ENCODE results near the gene SEL1L.
A peak's percentile ranks its signal among the peaks of the same experiment; 100 is the strongest.
"Not testable (repeated sequence)": the region's sequence is repeated elsewhere in the genome, so short reads cannot be mapped to it uniquely, and the experiment has no call there.

Gene SEL1L

DNA sequence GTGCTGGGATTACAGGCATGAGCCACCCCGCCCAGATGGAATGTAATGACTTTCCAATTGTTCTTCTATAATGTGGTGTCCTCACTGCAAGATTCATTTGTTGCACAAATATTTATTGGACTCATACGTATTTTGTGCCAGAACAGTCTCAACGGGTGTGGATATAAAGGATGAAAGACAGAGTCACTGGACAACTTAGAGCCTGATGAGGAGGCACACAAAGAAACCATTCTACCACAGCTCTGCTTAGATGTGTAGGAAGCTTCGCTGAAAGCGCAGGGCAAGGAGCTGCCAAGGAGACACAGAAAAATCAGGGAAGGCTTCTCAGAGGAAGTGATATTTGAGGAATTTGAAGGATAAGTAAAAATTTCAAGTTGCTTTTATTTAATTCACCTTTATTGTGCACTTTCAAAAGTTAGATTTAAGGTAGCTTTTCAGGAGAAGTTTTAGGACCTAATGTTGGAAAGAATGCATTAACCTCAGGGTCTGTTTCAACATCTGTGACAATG lies 92.0 kb downstream of the SEL1L start:
- DNase-seq = no peak

DNA sequence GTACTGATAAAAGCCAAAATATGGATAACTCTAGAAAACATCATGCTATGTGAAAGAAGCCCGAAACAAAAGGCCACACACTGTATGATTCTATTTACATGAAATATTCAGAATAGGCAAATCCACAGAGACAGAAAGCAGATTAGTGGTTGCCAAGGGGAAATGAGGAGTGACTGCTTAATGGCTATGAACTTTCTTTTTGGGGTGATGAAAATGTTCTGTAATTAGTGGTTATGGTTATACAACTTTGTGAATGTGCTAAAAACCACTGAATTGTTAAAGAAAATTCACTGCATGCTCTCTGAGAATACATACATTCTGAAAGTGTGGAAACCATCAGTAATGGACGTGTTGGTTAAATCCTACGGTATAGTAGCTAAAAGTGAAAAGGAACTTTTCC lies 93.6 kb downstream of the SEL1L start:
- no peak for DNase-seq

DNA sequence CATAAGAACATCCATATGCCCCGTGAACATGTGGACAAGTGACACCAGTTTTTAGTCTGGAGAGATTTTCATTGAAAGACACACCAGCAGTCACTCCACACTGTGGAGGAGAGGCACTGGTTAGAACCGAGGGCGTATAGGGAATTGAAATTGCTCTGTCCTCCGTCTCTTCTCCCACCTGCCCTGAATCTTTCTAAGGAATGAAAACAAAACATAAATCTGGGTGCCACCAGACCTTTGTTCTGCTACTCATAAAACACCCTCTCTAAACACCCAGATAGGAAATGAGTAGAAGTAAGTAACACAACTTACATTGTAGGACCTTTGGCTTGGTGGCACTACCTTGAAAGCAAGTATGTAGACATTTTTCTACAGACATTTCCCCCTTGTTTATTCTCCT lies 96.4 kb downstream of the SEL1L start:
- DNase-seq = no peak

DNA sequence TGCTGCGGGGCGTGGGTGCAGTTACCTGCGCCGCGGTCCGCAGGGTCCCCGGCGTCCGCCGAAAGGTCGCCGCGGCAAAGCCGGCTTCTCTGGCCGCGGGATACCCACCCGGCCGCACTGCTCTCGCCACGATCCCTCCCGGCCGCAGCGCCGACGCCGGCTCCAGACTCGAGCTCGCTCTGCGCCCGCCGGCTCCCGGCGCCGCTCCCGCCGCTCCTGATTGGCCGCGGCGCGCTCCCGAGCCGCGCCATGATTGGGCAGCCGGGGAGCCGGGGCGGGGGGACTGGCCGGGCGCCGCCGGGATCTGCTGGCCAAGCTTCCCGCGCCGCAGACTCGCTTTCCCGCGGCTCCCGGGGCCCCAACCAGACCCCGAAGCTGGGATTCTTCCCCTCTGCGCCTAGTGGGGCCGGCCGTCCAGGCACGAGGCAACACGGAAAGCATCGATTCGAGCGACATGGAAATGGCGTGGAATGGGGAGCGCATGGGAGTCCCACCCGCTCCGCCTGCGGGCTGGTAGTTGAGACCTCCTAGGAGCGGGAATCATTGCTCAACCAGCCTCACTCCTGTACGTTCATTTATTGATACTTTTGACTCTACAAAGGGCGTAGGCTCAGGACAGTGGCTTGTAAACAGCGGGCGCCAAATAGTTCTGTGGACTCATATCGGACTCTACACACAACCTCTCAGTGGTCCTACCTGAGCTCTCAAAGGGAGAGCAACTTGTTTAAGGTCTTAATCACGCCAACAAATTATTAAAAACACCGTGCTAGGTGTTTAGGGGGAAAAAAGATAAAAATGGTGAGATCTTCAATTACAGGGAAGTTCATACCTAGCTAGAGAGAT lies 97.1 kb downstream of the SEL1L start:
- peak; percentile 29 for DNase-seq

DNA sequence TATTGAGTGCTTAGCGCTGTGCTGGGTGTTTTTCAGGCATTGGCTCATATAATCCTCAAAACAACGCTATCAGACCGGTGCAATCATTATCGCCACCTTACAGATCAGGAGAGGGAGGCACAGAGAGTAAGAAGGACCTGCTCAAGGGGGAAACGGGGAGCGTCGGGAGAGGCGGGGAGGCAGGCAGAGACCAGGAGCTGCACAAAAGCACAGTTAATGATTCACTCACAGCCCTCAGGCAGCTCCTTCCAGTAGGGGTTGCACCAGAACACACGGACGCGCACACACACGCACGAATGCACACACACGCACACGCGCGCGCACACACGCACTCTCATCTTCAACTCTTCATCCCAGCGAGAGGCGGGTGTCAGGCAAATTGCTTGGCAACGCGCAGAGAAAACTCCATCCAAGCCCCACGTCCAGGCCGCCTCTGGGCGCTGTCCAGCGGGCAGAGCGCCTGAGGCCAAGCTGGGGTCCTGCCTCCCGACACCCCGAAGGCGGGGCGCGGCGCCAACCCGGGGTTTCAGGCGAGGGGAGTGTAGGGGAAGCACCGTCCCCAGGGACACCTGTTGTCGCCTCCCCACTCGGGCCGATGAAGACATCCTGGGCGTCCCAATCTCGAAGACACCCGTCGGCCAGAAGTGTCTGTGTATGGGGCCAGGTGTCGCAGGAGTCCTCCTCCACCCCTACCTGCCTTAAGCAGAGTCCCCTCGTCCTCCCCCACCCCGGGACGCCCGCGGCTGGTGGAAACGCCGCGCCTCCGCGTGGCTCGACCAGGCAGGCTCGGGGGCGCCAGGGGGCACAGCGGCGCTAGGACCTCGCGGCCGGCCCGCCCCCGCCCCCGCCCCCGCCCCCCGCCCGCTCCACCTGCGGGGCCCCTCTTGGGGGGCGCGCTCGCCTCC lies 98.0 kb downstream of the SEL1L start:
- no peak for DNase-seq

DNA sequence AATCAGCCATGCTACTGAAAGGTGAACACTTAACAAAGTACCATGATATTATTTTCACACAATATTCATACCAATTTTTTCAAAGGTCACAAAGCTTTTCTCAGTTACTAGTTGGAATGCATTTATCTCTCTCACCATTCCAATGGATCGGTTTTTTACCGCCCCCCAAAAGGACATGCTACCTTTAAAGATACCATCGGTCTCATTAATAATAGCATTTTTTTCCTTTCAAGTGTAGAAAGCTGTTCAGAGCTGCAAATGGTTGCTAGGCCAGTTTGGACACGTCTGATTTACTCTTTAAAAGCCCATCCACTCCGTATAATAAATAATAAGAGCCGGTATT lies 98.6 kb downstream of the SEL1L start:
- DNase-seq = no peak

DNA sequence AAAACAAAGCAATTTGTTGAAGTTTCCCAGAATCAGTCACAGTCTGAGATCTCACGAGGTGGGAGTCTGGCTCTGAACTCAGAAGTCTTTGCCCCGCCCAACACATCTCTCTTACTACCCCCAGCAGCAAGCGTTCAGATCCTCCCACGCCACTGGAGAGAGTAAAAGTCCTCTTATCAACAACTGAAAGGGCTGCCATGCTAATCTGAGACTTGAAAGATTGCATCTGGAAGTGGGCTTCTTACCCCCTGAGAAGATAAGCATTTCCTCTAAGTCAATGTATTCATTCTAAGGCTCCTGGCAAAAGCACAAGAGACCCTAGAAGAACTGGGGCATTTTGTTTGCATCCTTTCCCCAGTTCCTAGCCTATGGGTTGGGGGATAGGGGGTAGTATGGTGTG lies 99.4 kb downstream of the SEL1L start:
- no peak for DNase-seq

DNA sequence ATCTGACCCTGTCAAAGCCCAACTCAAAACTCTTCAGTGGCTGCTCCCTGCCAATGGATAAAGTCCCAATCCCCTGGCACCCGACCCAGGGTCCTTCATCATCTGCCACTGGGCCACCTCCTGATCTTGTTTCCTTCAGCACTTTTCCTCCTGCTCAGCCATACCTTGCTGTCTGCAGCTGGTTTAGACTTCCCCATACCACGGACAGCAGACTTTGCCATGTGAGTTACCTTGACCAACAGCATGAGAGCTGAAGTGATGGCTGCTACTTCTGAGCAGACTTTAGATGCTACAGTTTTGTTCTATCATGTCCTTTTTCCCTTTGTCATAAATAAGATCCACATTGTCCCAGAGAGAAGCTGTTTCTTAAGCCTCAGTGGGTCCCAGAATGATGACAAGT lies 100.3 kb downstream of the SEL1L start:
- DNase-seq = no peak

DNA sequence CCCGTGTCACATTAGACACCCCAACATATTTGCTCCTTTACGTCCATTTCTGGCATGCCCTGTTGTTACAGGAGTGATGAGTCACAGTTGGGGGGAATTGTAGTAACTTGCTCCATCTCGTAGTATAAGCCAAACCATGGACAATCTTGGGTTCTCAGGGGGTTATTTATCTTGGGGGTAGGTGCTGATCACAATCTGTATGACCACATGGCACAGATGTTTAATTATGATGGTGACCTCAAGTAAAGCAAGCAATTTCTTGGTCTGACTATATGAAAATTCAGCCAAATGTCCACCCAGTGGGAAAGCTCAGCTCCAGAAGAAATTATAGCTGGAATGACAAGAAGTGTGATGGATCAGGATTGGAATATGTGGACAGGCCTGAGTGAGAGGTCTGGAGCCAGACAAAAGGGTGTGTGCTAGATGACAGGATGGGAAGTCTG lies 101.4 kb downstream of the SEL1L start:
- no peak for DNase-seq

DNA sequence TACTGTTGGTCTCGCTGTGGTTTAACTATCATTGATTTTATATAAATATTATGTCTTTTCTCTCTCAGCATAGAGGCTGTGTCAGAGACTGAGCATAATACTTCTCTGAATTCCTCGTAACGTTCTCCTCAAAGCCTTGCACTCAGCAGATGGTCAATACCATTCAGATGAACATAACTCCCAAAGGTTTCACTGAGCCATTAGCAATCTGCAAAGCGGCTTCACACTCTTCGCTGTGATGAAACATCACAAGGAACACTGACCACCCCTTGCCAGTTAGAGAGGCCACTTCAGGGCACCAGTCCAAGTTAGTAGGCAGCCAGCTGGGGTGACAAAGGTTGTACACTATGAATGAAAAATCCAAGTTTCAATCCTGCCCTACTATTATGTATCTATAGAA lies 103.4 kb downstream of the SEL1L start:
- DNase-seq = no peak

DNA sequence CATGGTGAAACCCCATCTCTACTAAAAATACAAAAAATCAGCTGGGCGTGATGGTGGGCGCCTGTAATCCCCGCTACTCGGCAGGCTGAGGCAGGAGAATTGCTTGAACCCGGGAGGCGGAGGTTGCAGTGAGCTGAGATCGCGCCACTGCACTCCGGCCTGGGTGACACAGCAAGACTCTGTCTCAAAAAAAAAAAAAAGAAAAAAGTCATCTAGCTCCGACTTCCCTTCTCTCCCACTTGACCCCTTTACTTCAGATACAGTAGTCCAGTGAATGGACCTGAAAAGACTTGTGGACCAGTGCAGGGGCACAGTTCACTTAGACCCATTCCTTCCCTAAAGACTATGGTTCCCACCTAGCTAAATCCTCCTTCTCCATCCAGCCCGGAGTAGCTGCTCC lies 103.9 kb downstream of the SEL1L start:
- not testable (repeated sequence) for DNase-seq

DNA sequence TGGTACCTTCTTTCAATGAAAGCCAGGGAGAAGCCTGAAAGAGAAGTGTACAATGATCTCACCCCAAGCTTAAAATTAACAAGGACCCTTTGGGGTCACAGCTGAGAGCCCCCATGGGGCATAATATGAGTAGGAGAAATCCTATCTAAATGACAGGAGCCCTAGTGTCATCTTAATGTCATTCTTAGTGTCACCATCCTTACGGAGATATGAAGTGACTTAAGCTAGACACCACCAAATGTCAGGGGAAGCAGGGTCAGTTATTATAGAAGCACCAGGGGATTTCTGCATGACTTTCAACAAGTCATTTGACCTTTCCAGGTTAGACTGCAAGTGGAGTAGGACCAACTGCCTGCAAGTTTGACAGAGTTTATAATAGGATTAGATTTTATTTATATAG lies 104.6 kb downstream of the SEL1L start:
- DNase-seq = no peak

DNA sequence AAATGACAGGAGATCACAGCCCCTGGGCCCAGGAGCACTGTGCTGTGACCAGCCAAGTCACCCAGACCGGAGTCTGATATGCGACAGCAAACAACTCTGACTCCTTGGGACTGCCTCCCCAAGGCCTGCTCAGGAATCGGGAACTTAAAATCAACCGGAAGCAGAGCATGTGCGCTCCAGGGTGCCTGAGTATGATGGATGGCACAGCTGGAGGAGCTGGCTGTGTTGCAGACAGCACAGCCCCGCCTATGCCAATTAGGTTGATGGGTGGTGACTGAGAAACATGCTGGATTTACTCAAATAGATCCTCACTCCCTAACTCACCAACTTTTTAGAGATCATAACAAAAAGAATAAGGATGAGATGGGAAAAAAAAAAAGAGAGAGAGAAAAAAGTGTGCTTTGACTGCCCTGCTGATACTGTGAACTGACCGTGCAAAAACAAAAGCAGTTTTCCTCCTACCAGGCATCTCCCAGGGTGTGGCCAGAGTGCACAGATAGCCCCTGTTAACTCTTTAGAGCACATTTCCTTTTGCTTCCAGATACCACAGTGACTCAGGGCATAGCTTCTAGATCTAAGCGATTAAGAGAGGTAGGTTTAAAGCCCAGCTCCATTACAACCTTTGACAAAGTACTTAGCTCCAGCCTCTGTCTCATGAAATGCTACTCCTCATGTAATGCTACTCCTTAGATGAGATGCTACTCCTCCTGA lies 106.2 kb downstream of the SEL1L start:
- DNase-seq = no peak

DNA sequence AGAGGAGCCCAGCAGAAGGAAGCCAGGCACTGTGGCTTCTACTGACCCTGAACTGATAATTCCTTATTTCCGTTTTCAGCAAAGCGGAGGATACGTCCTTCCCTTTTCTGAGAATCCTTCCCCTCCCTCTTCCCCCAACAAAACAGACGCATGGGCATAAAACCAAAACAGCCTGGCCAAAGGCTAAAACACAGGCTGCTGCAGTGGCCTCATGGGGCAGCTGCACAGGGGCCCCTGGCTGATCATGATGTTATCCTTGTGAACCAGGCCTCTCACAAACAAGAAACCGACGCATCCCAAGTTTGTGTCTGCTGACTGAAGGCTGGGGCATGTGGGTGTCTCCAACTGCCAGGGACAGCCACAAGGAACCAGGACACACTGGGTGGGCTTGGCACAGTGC lies 110.1 kb downstream of the SEL1L start:
- DNase-seq = no peak
